Cardiac fibroblast (primary cell): ENCODE measurements around the gene PPIP5K1.

Experiments used
- DNase-seq, 2 donors: peaks; one replicate each; pipeline versions ENCODE4 v3.0.0 to v3.0.0-alpha.2; 2010; ENCODE audit warnings: low read depth in 2 of 2
- H3K4me3 ChIP-seq, 2 donors: replicated peaks in 1 of 2; 1 replicate in 1 of 2; 2 replicates in 1 of 2; pipeline ENCODE4 v1.5.1; 2011; ENCODE audit warnings: low read depth in 2 of 2, low read length in 2 of 2, mild to moderate bottlenecking in 2 of 2, moderate library complexity in 1 of 2
- CTCF ChIP-seq: IDR thresholded peaks from one replicate; pipeline ENCODE4 v1.5.1; 2011; ENCODE audit warnings: low read depth, mild to moderate bottlenecking, low read length, inconsistent platforms

PPIP5K1 gene

DNA sequence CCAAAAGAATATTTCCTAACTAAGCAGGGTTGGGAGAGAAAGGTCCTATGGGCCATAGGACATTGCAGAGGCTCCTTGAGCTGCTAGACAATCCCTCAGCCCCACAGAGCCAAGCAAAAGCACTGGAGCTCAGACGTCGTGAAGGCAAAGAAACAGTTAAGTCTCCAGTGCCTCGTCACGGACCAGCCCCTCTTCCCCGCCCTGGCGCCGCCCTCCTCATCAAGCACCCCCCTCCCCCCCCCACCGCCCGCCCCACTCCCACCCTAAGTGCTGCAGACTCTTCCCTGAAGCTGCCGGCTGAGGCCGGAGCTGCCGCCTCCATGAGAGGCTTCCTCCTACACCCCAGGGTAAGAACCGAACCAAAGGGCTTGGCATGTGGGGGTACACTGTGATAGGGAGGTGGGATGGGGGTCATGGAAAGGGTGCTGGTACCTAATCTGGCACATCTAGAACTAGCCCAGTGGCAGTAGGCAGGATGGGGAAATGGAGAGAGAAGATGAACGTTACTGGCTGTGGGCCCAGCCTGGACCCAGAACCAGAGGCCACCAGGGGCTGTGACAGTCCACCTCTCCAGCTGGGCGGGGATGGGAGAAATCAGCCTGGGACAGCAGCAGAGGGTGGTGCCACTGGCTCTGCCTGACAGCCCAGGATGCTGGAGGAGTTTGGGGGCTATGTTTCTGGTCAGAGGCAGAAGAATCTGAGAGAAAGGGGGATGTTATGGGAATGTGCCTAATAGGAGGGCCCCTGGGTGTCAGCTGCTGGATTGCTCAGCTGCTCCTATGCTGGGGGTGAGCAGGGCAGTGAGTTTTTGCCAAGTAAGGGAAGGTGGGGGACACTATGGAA is 72.4 kb downstream of the PPIP5K1 start, which contains the start of gene MAP1A:
Gene MAP1A, plus strand, starts transcription at position 255 of the 843 bp plus-strand sequence. CDS start 3,866 bp downstream, outside the sequence.
- peak; percentile 43 to 67 for DNase-seq
- peak within 1 kb of the TSS; percentile 59 to 61 for H3K4me3 ChIP-seq
- TF ChIP-seq CTCF = no peak

DNA sequence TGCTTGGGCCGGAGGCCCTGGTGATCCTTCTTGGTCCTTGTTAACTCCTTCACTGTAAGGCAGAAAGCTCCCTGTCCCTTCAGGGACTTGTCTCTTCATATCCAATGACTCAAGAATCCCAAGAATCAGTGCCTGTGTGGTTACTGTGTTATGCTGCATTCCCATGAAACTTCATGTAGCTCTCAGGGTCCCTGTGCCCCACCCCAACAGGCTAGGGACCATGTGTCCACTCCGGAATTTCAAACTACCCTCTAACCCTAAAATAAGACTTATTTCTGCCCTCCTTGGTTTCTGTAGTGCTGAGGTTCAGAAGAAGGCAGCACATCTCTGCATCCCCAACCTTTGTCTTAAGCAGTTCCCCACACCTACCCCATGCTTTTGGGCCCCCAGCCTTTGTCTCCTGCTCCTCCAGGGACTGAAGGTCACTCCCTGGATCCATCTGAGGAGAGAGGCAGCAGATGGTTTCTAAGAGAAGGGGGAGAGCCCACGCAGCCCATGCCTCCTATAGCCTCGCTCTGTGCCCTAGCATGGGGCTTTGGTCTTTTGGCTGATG is 73.1 kb downstream of the PPIP5K1 start:
- DNase-seq = peak; percentile 46 to 61
- H3K4me3 ChIP-seq = peak overlapping the region; percentile 33 to 59
- TF ChIP-seq CTCF = no peak

GRCh38 chr15:43516185-43516584 is 73.8 kb downstream of the PPIP5K1 start:
- TF ChIP-seq CTCF = no peak
- DNase-seq = peak; percentile 33 to 53
- H3K4me3 ChIP-seq = no peak overlapping the region

GRCh38 chr15:43515741-43516140 is 74.3 kb downstream of the PPIP5K1 start:
- no peak for DNase-seq
- TF ChIP-seq CTCF = no peak
- no peak overlapping the region for H3K4me3 ChIP-seq

GRCh38 chr15:43514241-43515057 is 75.6 kb downstream of the PPIP5K1 start:
- H3K4me3 ChIP-seq = no peak overlapping the region
- peak; percentile 71 for TF ChIP-seq CTCF
- peak; percentile 49 for DNase-seq

GRCh38 chr15:43513550-43513949 is 76.5 kb downstream of the PPIP5K1 start:
- peak in 1 of 2 donors; percentile 40 for DNase-seq
- H3K4me3 ChIP-seq = no peak overlapping the region
- no peak for TF ChIP-seq CTCF
